ENCODE measurements around the gene DSTYK.
"Not testable (repeated sequence)": the region's sequence is repeated elsewhere in the genome, so short reads cannot be mapped to it uniquely, and the experiment has no call there.

The DSTYK gene

DNA sequence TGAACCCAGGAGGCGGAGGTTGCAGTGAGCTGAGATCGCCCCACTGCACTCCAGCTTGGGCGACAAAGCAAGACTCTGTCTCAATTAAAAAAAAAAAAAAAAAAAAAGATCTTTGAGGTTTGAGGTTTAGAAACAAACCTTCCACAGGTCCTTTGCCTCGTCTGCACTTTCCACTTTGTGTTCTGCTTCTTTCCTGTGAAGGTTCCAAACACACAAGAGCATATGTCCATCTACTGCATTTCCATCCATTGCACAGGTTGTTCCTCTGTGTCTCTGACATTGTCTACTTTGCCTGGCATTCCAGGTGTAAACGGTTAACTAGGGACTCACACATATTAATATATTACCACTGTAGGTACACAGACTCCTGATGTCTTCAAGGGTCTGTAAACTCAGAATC is 40.1 kb downstream of the DSTYK start:
- Histone ChIP-seq H3K9ac (ENCODE audit: low read length) (no peak overlapping the region), H3K27me3 (ENCODE audit: control insufficient read depth, insufficient read depth, low read length) (no peaks in the 10 kb centered on the region), H3K9me3 (ENCODE audit: control insufficient read depth, insufficient read depth, low read depth, low read length) (no peaks in the 10 kb centered on the region), H3K4me1 (ENCODE audit: control insufficient read depth, insufficient read depth, low read length) (no peaks in the 10 kb centered on the region), H3K27ac (ENCODE audit: low read depth, low read length) (no peak overlapping the region), H3K36me3 (ENCODE audit: control insufficient read depth, insufficient read depth, low read length) (peaks cover 28% of the 10 kb centered on the region), H3K4me3 (ENCODE audit: low read depth, low read length) (no peak overlapping the region)

DNA sequence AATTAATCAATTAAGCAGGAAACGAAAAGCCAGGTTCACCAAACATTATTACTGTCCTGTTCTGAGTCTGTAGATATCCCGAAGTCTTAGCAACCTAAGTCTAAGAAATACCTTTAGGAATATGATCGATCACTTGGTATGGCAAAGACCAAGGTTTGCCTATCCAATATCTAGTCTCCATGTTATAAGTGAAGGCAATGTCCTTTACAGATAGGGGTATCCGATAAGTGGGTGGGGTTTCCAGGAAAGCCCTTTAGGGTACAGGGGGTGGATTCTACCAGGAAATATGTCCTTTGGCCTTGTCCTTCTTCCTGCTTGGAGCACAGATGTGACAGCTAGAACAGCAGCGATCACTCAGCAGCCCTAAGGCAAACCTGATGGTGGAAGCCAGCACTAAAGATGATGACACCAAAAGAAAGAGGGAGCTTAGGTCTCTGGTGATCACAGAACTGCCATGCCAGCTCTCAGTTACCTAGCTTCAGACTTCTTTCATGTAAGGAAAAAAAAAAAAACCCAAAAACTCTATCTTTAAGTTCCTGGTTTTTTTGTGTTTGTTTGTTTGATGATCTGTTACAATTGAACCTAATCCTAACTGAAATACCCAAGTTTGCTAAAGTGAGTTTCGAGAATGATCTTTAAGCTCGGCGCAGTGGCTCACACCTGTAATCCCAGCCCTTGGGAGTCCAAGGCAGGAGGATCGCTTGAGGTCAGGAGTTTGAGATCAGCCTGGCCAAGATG is 40.8 kb downstream of the DSTYK start:
- no peak overlapping the region for H3K27ac ChIP-seq (ENCODE audit: low read depth, low read length)
- no peak overlapping the region for H3K4me3 ChIP-seq (ENCODE audit: low read depth, low read length)
- no peaks in the 10 kb centered on the region for H3K9me3 ChIP-seq (ENCODE audit: control insufficient read depth, insufficient read depth, low read depth, low read length)
- H3K9ac ChIP-seq (ENCODE audit: low read length), result no peak overlapping the region
- no peaks in the 10 kb centered on the region for H3K27me3 ChIP-seq (ENCODE audit: control insufficient read depth, insufficient read depth, low read length)
- no peaks in the 10 kb centered on the region for H3K4me1 ChIP-seq (ENCODE audit: control insufficient read depth, insufficient read depth, low read length)
- H3K36me3 ChIP-seq (ENCODE audit: control insufficient read depth, insufficient read depth, low read length), result peaks cover 28% of the 10 kb centered on the region

DNA sequence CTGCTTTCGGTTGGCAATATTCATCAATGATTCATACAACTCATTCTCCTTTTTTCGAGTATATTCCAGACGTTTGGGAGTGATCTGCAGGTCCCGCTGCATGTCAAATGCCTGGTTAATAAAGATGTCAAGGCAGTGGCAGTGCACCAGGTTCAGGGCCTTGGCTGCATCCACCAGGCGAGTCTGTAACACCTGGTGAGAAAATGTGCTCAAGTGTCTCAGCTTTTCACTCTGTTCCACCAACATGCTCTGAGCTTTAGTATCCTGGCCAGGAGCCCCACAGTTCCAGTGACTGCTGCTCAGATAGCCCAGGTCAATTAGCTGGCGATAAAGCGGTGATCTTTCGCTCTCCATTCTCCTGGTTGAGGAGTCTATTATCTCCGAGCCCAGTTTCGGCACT is 42.3 kb downstream of the DSTYK start:
- Histone ChIP-seq H3K27me3 (ENCODE audit: control insufficient read depth, insufficient read depth, low read length) (no peaks in the 10 kb centered on the region), H3K27ac (ENCODE audit: low read depth, low read length) (no peak overlapping the region), H3K4me3 (ENCODE audit: low read depth, low read length) (no peak overlapping the region), H3K9me3 (ENCODE audit: control insufficient read depth, insufficient read depth, low read depth, low read length) (no peaks in the 10 kb centered on the region), H3K9ac (ENCODE audit: low read length) (no peak overlapping the region), H3K4me1 (ENCODE audit: control insufficient read depth, insufficient read depth, low read length) (no peaks in the 10 kb centered on the region), H3K36me3 (ENCODE audit: control insufficient read depth, insufficient read depth, low read length) (peaks cover 33% of the 10 kb centered on the region)

DNA sequence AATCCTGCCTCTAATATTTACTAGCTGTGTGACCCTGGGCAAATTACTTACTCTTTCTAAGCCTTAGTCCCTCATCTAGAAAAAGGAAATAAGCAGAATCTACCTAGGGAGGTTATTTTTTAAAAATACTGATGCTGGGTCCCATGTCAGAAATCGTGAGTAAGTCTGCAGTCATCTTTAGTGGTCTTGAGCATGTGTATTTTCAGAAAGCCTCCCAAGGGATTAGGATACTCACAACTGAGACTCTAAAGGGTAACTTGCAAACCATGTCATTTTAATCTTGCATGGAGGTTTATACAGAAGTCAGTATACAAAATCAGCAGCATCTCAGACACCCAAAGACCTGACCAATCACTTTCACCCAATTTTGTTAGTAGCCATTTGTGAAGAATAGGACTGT is 43.2 kb downstream of the DSTYK start:
- H3K4me1 ChIP-seq (ENCODE audit: control insufficient read depth, insufficient read depth, low read length), result no peaks in the 10 kb centered on the region
- peaks cover 42% of the 10 kb centered on the region for H3K36me3 ChIP-seq (ENCODE audit: control insufficient read depth, insufficient read depth, low read length)
- H3K4me3 ChIP-seq (ENCODE audit: low read depth, low read length), result no peak overlapping the region
- no peak overlapping the region for H3K9ac ChIP-seq (ENCODE audit: low read length)
- no peaks in the 10 kb centered on the region for H3K27me3 ChIP-seq (ENCODE audit: control insufficient read depth, insufficient read depth, low read length)
- no peaks in the 10 kb centered on the region for H3K9me3 ChIP-seq (ENCODE audit: control insufficient read depth, insufficient read depth, low read depth, low read length)
- H3K27ac ChIP-seq (ENCODE audit: low read depth, low read length), result no peak overlapping the region

DNA sequence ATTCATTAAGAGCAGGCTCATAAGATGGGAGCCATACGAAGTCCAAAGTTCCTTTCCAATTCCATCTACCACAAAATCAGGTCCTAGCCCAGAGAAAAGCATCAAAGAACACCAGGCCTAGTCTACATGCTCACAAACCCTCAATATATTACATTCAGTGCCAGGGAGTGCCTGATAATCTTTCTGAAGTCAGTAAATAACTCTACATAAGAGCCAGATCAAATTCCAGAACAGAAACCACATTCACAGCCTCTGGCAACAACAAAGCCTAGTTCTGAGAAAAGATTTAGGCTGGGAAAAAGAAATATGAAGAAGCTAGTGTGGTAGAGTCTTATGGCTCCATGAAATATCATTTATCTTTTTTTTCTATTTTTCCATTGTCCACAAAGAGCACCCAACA is 49.2 kb downstream of the DSTYK start:
- Histone ChIP-seq H3K27me3 (ENCODE audit: control insufficient read depth, insufficient read depth, low read length) (no peaks in the 10 kb centered on the region), H3K9me3 (ENCODE audit: control insufficient read depth, insufficient read depth, low read depth, low read length) (peaks cover 1% of the 10 kb centered on the region; the same call in 1 of the 2 replicates), H3K4me3 (ENCODE audit: low read depth, low read length) (no peak overlapping the region), H3K36me3 (ENCODE audit: control insufficient read depth, insufficient read depth, low read length) (peaks cover 71% of the 10 kb centered on the region), H3K4me1 (ENCODE audit: control insufficient read depth, insufficient read depth, low read length) (no peaks in the 10 kb centered on the region), H3K9ac (ENCODE audit: low read length) (no peak overlapping the region), H3K27ac (ENCODE audit: low read depth, low read length) (no peak overlapping the region)

DNA sequence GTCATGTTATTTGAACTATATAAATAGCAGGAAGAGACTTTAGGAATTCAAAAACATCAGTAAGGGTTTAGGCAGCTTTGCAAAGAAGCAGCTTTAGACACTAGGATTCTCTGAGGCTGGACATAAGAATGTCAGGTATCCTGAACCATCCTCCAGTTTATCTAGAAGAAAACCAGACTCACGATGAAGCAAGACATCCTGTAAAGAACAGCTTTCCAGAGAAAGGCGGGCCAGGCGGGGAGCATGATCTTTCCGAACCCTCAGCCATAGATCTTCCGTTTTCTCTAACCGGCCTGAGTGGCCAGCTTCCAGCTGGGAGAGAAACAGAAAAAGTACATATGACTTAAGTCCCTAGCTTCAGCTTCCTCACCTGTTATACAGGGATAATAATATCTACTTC is 50.4 kb downstream of the DSTYK start:
- no peak overlapping the region for H3K27ac ChIP-seq (ENCODE audit: low read depth, low read length)
- peaks cover 13% of the 10 kb centered on the region for H3K9me3 ChIP-seq (ENCODE audit: control insufficient read depth, insufficient read depth, low read depth, low read length)
- H3K9ac ChIP-seq (ENCODE audit: low read length), result no peak overlapping the region
- H3K27me3 ChIP-seq (ENCODE audit: control insufficient read depth, insufficient read depth, low read length), result no peaks in the 10 kb centered on the region
- H3K36me3 ChIP-seq (ENCODE audit: control insufficient read depth, insufficient read depth, low read length), result peaks cover 81% of the 10 kb centered on the region
- H3K4me1 ChIP-seq (ENCODE audit: control insufficient read depth, insufficient read depth, low read length), result no peaks in the 10 kb centered on the region
- H3K4me3 ChIP-seq (ENCODE audit: low read depth, low read length), result no peak overlapping the region

DNA sequence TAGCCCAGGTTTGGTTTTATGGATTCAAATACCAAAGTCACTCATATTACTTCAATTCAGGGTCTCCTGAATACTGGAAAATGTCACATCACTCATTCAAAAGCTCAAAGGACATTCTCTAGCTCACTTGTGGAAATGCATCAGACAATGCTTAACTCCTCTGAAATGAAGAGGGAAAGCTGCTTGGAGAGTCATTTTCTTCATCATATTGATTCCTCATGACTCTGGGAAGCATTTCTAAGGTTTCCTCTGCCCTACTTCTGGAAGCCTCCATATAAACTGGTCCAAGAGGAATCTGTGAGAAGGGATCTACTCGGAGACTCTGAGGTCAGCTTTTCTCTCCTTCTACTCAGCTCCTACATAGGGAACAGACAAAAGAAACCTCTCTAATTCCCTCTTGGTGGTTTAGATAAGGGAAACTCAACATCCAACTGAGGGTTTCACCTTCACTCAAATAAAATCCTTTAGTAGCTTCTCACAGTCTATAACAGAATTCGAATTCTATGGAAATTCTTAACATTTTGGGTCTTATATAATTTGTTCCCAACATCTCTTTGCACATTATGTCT is 53.4 kb downstream of the DSTYK start:
- H3K27me3 ChIP-seq (ENCODE audit: control insufficient read depth, insufficient read depth, low read length), result no peaks in the 10 kb centered on the region
- no peak overlapping the region for H3K27ac ChIP-seq (ENCODE audit: low read depth, low read length)
- no peaks in the 10 kb centered on the region for H3K4me1 ChIP-seq (ENCODE audit: control insufficient read depth, insufficient read depth, low read length)
- peaks cover 90% of the 10 kb centered on the region for H3K36me3 ChIP-seq (ENCODE audit: control insufficient read depth, insufficient read depth, low read length)
- H3K4me3 ChIP-seq (ENCODE audit: low read depth, low read length), result no peak overlapping the region
- H3K9me3 ChIP-seq (ENCODE audit: control insufficient read depth, insufficient read depth, low read depth, low read length), result peaks cover 20% of the 10 kb centered on the region
- no peak overlapping the region for H3K9ac ChIP-seq (ENCODE audit: low read length)

DNA sequence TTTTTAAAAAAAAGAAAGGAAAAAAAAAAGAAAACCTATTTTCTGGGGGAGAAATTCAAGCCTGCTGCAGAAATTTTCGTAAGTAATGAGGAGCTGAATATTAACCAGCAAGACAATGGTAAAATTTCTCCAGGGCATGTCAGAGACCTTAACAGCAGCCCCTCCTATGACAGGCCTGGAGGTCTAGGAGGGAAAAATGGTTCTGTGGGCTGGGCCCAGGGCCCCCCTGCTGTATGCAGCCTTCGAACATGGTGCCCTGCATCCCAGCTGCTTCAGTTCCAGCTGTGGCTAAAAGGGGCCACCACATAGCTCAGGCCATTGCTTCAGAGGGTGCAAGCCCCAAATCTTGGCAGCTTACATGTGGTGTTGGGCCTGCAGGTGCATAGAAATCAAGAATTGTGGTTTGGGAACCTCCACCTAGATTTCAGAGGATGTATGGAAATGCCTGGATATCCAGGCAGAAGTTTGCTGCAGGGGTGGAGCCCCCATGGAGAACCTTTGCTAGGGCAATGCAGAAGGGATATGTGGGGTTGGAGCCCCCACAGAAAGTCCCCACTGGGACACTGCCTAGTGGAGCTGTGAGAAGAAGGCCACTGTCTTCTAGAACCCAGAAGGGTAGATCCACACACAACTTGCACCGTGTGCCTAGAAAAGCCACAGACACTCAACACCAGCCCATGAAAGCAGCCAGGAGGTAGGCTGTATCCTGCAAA is 55.7 kb downstream of the DSTYK start:
- H3K27ac ChIP-seq (ENCODE audit: low read depth, low read length); H3K4me3 ChIP-seq (ENCODE audit: low read depth, low read length); H3K9ac ChIP-seq (ENCODE audit: low read length); H3K4me1 ChIP-seq (ENCODE audit: control insufficient read depth, insufficient read depth, low read length); H3K27me3 ChIP-seq (ENCODE audit: control insufficient read depth, insufficient read depth, low read length): not testable (repeated sequence)
- peaks cover 76% of the 10 kb centered on the region for H3K36me3 ChIP-seq (ENCODE audit: control insufficient read depth, insufficient read depth, low read length)
- peaks cover 20% of the 10 kb centered on the region for H3K9me3 ChIP-seq (ENCODE audit: control insufficient read depth, insufficient read depth, low read depth, low read length)

DNA sequence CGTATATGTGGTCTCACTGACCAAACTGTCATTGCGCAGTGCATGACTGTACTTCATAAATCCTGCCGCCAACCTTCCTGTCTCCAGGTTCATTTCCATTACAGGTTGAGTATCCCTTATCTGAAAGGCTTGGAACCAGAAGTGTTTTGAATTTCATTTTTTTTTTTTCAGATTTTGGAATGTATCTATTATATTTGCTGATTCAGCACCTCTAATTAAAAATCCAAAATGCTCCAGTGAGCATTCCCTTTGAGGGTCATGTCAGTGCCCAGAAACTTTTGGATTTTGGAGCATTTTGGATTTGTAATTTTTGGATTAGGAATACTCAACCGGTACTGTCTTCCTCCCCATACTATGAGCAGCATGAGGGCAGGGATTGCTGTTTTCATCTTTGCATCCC is 59.0 kb downstream of the DSTYK start:
- peaks cover 20% of the 10 kb centered on the region for H3K9me3 ChIP-seq (ENCODE audit: control insufficient read depth, insufficient read depth, low read depth, low read length)
- no peak overlapping the region for H3K4me3 ChIP-seq (ENCODE audit: low read depth, low read length)
- no peaks in the 10 kb centered on the region for H3K27me3 ChIP-seq (ENCODE audit: control insufficient read depth, insufficient read depth, low read length)
- H3K27ac ChIP-seq (ENCODE audit: low read depth, low read length), result no peak overlapping the region
- no peaks in the 10 kb centered on the region for H3K4me1 ChIP-seq (ENCODE audit: control insufficient read depth, insufficient read depth, low read length)
- H3K9ac ChIP-seq (ENCODE audit: low read length), result no peak overlapping the region
- peaks cover 64% of the 10 kb centered on the region for H3K36me3 ChIP-seq (ENCODE audit: control insufficient read depth, insufficient read depth, low read length)

DNA sequence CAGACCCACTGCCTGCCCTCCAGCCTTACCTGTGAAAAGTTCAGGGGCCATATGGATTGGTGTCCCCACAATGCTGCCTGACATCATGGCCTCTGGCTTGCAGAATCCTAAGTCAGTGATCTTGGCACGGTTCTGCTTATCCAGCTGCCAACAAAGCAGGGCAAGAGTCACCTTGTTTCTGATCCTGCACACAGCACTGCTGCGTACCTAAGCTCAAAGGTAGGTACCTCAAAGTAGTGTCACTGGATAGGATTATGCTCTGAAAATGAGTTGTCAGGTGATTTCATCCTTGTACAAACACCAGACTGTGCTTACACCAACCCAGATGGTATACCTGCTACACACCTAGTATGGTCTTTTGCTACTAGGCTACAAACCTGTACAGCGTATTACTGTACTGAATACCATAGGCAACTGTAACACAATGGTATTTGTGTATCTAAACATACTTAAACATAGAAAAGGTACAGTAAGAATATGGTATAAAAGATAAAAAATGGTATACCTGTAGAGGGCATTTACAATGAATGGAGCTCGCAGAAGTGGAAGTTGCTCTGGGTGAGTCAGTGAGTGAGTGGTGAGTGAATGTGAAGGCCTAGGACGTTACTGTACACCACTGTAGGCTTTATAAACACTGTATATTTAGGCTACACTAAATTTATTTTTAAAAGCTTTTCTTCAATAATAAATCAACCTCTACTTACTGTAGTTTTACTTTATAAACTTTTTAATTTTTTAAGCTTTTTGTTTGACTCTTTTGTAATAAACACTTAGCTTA is 60.7 kb downstream of the DSTYK start:
- Histone ChIP-seq H3K4me1 (ENCODE audit: control insufficient read depth, insufficient read depth, low read length) (no peaks in the 10 kb centered on the region), H3K9ac (ENCODE audit: low read length) (no peak overlapping the region), H3K27ac (ENCODE audit: low read depth, low read length) (no peak overlapping the region), H3K4me3 (ENCODE audit: low read depth, low read length) (no peak overlapping the region), H3K27me3 (ENCODE audit: control insufficient read depth, insufficient read depth, low read length) (no peaks in the 10 kb centered on the region), H3K9me3 (ENCODE audit: control insufficient read depth, insufficient read depth, low read depth, low read length) (peaks cover 5% of the 10 kb centered on the region), H3K36me3 (ENCODE audit: control insufficient read depth, insufficient read depth, low read length) (peaks cover 55% of the 10 kb centered on the region)
